HG02970 (cell line): ENCODE results near the gene ENPP7.

ENCODE experiments used
- ATAC-seq: cut with Tn5 transposase; IDR thresholded peaks from one replicate; pipeline ENCODE4 v1.9.1; 2021; ENCODE audit warnings: mild to moderate bottlenecking, moderate library complexity, moderate number of reproducible peaks; ENCODE audit not compliant: unreplicated experiment, low FRiP score

ENPP7 gene

DNA sequence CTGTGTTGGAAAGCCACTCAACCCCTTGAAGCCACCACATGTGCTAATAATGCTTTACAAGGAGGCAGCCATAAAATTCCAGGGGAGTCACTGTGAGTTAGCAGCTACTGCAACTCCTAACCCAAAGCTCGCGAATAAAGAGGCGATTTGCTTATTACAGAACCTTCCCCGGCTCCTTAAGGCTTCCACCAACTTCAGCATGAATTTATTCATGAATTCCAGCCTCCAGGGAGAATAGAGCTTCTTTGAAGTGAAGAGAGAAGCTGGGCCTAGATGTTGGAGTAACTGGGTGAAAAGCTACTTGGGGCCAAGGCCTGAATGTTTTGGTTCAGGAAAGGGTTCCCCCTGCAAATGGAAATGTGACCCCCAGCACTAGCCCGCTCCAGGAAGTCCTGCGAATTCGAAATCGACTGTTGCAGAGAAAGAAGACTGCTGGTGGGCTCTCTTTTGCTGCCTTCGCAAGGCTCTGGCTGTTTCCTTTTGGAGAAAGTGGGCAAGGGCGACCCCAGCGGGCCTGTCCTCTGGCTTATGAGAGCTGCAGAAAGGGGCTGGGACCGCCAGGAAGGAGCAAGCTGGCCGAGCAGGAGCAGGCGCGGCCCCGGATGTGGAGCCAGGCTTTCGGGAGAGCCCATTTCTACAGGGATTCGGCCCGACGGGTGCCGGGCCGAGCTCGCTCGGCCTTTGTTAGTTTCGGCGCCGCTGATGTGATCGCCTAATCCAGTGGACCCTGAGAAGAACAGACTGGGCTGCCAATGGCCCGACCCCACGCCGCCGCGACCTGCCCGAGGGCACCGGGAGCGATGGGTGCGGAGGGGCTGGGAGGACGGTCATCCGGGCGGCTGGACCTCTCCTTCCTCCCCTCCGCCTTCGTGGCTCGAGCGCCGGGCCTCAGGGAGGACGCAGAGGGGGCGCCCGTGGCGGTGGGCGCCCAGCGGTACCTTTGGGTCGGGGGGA lies 58.5 kb downstream of the ENPP7 start:
- ATAC-seq = no peak

DNA sequence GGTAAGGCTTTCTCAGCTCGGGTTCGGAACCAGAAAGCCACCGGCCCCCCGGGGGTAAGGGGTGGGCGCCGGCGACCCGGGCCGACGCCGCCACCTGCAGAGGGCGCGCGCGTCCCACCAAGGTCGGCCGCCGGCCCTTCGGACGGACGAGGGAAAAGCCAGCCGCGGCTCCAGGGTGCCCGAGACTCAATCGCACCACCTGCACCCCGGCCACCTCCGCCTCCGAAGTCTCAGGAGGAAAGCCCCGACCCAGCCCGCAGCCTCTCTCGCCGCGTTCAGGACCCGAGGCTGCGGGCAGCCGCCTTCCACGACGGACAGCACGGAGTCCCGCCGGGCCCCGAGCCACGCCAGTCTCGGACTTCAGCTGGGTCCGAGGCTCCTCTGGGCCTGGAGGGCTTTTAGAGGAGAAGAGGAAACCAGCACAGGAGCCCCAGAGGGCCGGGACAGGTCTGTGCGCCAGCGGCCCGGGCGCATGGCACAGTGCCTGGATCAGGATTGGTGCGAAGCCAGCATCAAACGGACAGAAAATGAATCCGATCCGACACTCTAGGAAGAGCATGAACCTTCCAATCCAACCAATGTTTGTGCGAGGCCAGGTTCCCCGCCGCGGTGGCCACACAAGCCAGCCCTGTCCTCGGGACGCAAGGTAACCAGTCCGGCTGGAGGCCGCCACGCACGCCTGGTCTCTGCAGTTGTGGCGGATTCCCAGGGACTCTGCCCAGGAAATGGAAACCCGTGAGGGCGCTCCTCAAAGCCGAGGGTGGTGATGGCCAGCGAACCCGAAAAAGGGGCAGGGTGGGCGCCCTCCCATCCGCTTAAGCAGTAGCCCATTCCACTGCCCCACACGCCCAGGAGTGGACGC lies 59.4 kb downstream of the ENPP7 start:
- no peak for ATAC-seq

DNA sequence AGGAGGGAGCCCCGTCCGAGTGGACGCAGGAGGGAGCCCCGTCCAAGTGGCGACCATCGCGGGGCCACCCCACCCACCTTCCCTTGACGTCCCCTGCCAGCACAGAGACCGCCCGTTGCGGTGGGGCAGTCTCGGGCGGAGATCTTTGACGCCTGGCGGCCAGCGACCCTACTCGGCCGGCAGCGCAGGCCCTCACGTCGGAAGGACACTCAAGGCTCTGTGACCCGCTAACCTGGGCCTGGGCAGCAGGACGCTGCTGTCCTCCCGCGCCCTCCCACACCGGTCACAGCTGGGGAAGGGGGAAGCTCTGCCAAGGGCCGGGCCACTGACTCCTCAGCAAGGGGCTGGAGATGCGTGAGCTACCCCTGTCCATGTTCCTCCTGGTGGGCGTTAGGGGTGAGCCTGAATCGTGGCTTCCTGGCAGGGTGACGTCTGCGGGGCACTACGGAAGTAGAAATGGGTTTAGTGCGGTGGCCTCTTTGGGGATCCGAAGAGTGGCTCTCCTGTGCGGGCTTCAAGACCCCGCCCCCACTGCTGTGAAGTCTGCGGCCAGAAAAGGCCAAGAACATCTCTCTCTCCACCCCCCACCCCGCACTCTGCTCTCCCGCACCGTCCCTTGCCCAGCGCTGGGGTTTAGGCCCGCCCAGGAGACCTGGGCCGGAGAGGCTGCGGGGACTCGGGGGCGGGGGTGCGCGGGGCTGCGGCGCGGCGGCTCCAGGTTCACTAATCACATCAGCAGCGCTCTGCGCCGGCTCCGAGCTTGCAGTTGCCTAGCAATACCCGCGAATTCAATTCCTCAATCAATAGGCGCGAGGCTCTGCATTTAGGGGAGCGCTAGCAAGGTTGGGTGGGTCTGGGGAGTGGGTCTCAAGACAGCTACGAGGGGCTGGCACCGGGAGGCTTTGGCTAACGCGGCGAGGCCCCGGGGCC lies 60.3 kb downstream of the ENPP7 start:
- ATAC-seq = no peak

DNA sequence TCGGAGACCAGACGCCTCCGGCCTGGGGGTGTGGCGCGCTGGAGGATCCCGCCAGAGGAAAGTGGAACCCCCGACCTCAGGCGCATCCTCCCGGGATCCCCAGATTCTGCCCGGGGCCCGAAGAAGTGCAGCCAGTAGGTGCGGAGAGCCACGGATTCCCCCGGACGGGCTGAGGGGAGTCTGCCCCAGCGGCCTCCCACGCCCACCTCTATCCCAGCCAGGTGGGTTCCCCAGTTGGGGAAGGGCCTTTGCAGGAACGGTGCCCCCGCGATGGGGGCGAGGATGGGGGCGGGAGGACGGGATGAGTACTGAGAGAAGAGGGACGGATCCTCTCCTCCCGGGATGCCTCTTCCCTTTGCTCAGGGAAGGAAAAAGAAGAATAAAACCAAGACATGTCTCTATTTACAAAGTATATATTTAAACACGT lies 61.0 kb downstream of the ENPP7 start:
- no peak for ATAC-seq
